WTC11 (cell line): ENCODE results near the gene NDUFS1.

Experiments
- CTCF ChIP-seq: fragments of 200-600 bp; IDR thresholded peaks from 2 replicates; pipeline ENCODE4 v1.8.0; 2022; ENCODE audit warnings: antibody characterized with exemption
- FOXP4 ChIP-seq: sonication (generic); formaldehyde crosslinking; IDR thresholded peaks from 2 replicates; pipeline ENCODE4 v1.8.0; 2022; ENCODE audit warnings: mild to moderate bottlenecking, missing genetic modification reagents
- NFYB ChIP-seq: sonication (generic); formaldehyde crosslinking; conservative IDR thresholded peaks from 2 replicates; pipeline ENCODE4 v1.8.0; 2022; ENCODE audit warnings: low read depth, missing genetic modification reagents
- NR3C1 ChIP-seq: sonication (generic); formaldehyde crosslinking; conservative IDR thresholded peaks from 2 replicates; pipeline ENCODE4 v1.8.1; 2023; ENCODE audit warnings: low read depth, mild to moderate bottlenecking, missing genetic modification reagents
- TEAD4 ChIP-seq: sonication (generic); formaldehyde crosslinking; IDR thresholded peaks from 2 replicates; pipeline ENCODE4 v1.8.0; 2022; ENCODE audit warnings: mild to moderate bottlenecking, missing genetic modification reagents
- TF ChIP-seq, protein P1 (sequence below): sonication (generic); formaldehyde crosslinking; IDR thresholded peaks from 2 replicates; pipeline ENCODE4 v1.8.1; 2023; ENCODE audit warnings: mild to moderate bottlenecking, missing genetic modification reagents, moderate library complexity

- TF ChIP-seq TEAD4 (CRISPR knock-in tag) = no peak
- TF ChIP-seq CTCF = no peak
- TF ChIP-seq NFYB (CRISPR knock-in tag) = no peak
- TF ChIP-seq, protein P1, sequence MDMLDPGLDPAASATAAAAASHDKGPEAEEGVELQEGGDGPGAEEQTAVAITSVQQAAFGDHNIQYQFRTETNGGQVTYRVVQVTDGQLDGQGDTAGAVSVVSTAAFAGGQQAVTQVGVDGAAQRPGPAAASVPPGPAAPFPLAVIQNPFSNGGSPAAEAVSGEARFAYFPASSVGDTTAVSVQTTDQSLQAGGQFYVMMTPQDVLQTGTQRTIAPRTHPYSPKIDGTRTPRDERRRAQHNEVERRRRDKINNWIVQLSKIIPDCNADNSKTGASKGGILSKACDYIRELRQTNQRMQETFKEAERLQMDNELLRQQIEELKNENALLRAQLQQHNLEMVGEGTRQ (CRISPR knock-in tag) = no peak
- no peak for TF ChIP-seq NR3C1 (CRISPR knock-in tag)
- TF ChIP-seq FOXP4 (CRISPR knock-in tag) = no peak
Observed at GRCh38 chr2:206082298-206082843, 76.9 kb downstream of the NDUFS1 start.
